Muscle of back (tissue), 11 donors: ENCODE results near the gene DACT1. TPM values are rescaled to one million over a fixed set of nuclear protein-coding genes. Genes with fewer than 3 reads are reported as not detected.

Experiments
- DNase-seq, 3 donors: peaks; one replicate each; pipeline versions ENCODE4 v3.0.0 to v3.0.0-alpha.2; 2013
- polyA plus RNA-seq, 10 donors: library from polyadenylated mRNA; unstranded; fragments of 120-200 nt; gene quantifications; one replicate each; pipeline ENCODE4 v1.2.1, GENCODE V29; 2013; ENCODE audit not compliant: insufficient read length in 10 of 10

Gene DACT1
- polyA plus RNA-seq, 10 donors: 22.0 to 37.0 (median 29.7) TPM

DNA sequence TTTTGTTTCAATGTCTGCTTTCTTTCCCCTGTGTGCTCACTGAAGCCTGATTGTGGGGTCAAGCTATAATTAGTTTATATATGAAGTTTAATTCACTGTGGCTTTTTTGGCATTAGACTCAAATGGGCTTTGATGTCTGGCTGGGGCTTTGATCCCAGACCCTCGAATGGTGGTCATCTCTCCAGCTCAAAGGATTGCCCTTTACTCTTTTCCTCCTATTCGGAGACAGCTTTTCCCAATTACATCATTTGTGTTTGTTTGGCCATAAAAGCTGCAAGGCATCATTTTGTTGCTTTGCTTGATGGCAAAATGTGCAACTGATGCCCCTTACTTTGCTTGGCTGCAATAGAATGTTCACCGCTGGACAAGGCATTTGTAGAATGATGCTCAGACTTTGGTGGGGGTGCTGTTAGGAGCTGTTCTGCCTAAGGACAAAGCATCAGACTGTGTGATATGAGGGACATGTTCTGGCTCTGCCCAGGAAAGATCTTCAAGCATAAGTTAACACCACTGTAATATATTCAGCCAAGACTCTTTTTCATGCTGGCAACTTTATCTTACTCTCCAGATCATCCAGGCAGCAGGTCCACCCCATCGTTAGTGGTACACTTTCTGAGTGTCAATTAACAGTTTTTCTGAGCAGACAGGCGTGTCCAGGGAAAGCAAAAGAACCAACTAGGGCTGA lies 3.2 kb upstream of the DACT1 start:
- DNase-seq: no peak

GRCh38 chr14:58635091-58635830 lies 2.5 kb upstream of the DACT1 start:
- DNase-seq: no peak

DNA sequence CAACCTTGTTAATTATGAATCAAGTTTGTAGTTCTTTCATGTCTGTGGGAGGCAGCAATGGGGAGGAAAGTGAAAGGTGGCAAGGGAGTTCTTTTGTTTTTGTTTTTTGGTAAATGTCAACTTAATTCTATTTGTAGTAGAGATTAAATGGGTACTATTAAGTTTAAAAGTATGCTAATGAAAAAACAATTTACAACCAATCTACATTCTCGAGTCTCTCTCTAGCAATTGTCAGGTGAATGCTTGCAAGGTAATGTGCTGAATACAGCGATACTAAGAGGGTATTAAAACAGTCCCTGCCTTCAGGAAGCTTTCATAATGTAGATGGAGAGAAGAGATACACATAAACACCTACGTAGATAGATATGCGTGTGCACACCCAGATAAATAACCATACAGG lies 1.6 kb upstream of the DACT1 start:
- DNase-seq: no peak

- DNase-seq: peak in 2 of 3 donors; percentile 85
These were observed 747 bp upstream of the DACT1 start for GRCh38 chr14:58637040-58637390.

DNA sequence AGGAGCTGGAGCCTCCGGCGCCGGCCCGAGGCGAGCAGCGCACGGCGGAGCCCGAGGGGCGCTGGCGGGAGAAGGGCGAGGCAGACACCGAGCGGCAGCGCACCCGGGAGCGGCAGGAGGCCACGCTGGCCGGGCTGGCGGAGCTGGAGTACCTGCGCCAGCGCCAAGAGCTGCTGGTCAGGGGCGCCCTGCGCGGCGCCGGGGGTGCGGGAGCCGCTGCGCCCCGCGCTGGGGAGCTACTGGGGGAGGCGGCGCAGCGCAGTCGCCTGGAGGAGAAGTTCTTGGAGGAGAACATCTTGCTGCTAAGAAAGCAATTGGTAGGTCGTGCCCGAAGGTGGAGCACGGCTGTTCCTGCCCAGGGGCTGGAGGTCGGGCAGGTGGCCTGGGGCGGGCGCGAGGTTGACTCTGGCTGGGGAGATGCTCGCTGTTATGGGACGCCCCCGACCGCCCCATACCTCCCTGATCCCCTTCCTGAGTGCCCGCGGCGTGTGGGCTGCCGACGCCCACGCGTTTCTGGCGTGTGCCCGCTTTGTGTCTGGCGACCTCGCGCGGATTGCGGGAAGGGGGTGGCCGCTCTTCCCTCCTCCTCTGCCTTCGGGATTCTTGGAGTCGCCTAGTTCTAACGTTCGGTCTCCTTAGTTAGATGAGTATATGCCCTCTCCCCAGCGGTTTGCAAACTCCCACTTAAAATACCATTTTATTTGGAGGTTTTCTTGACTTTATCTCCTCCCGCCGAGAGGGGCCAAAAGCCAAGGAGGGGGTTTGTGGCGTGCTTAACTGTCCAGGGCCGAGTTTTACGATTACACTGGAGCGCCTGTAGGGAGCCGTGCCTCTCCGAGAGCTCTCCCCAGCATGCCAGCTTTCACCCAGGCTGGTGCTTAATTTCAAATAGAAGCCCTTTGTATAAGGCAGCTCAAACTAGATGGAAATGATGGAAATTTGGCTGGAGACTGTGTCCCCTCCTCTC lies 752 bp downstream of the DACT1 start:
- DNase-seq: peak; percentile 28 to 85 (median 59)

DNA sequence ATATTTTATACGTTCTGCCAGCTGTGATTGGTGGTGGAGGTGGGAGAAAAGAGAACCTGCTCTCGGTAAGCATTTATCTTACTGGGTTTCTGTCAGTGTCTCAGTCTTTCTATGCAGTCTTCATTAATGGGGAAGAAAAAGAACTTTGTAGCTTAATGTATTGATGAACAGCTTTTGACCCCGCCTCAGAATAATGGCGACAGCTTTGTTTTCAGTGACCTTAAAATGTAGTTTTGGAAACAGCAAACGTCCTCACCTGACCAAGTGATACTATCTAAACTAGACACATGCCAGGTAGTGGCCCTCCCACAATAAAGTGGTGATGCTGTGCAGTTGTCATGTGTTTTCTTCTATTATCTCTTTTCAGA lies 1.4 kb downstream of the DACT1 start:
- peak; percentile 20 to 65 (median 25) for DNase-seq

DNA sequence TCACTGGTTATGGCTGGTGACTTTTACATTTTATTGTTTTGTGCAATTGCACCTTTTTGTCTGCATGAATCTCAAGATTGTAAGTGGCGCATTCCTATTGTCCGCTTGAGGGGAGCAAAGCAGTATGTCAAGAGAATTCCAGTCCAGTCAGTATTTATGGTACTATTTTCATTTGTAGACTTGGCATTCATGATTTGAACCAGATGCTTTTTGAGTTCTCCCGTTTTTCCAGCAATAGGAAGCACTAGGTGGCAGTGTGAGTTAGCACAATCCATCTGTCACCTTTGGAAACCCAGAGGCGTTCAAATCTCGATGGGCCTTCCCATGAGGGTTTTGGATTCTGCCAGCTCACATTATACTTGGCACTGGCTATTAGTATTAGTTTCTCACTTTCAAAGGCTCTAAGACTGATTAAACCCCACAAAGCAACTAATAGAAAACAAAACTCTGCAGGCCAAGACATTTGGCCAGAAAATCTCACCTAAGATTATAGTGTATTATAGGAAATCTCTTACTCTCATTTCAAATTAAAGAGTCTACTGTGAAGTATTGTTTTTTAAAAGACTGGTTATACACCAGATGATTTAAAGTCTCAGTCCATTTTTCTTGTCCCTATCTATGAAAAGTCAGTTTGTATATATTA lies 2.2 kb downstream of the DACT1 start:
- peak; percentile 81 to 93 (median 91) for DNase-seq

- no peak for DNase-seq
These were observed 3.2 kb downstream of the DACT1 start for GRCh38 chr14:58640959-58641358.

GRCh38 chr14:58641509-58641908 lies 3.7 kb downstream of the DACT1 start:
- DNase-seq: no peak

DNA sequence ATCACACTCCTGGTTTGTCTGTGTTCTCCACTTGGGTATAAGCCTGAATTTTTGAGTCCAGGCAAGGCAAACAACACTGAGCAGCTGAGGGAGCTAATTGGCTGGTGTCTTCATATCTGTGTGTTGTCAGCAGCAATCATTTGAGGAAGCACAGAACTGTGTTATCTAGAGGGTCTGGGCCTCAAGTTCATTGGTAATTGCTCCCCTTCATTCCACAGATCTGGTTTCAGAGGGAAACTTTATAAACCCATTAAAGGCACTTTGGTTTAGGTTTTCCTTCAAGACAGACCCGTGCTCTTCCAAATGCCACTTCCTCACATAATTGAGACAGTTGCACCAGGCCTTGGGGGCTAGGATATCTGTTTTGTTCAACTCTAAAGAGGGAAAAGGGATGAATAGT lies 5.6 kb downstream of the DACT1 start:
- DNase-seq: no peak

DNA sequence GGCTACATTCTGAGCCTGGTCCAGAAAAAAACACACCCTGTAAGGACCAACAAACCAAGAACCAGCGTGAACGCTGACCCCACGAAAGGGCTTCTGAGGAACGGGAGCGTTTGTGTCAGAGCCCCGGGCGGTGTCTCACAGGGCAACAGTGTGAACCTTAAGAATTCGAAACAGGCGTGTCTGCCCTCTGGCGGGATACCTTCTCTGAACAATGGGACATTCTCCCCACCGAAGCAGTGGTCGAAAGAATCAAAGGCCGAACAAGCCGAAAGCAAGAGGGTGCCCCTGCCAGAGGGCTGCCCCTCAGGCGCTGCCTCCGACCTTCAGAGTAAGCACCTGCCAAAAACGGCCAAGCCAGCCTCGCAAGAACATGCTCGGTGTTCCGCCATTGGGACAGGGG lies 7.9 kb downstream of the DACT1 start:
- no peak for DNase-seq

- DNase-seq: no peak
These were observed 8.7 kb downstream of the DACT1 start for GRCh38 chr14:58646479-58646878.

DNA sequence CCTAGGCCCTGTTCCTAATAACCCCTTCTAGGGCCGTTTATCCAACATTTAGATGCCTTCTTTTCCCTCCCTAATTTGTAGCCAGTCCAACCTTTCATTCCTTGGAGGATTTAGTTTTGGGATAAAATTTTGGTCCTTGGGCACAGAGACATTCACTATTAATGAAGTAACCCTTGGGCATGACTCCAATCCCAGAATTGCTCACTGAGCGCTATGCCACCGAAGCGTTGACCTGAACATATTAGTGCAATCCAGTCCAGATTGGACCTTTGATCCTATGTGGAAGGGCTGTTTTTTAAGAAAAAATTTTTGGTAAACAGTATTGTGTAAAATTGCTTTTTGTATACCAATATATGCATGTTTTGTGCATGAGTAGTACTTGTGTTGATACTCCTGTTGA lies 10.0 kb downstream of the DACT1 start:
- DNase-seq: no peak

DNA sequence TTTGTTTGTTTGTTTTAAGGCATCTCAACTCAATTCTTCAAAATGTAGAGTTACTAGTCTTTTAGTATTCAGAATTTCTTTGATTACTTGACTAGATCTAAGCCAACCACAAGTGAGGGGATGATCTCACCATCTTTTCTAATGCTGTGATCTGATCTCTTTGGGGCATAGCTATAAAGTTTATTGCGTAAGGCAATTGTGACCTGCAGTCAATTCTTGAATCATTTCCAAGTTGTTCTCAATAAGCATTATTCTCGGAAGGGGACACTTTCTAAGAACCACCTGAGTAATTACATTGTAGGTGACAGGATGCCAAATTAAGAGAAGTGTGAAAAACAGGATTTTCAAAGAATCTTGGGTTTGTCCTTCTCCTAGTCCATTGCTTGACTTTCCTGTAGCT lies 13.1 kb downstream of the DACT1 start:
- no peak for DNase-seq

GRCh38 chr14:58656671-58657411 lies 19.1 kb downstream of the DACT1 start:
- DNase-seq: no peak

- DNase-seq: peak in 1 of 3 donors; percentile 54
These were observed 21.3 kb downstream of the DACT1 start for GRCh38 chr14:58659061-58659460.

GRCh38 chr14:58659846-58660245 lies 22.1 kb downstream of the DACT1 start:
- DNase-seq: peak; percentile 41 to 86 (median 66)

DNA sequence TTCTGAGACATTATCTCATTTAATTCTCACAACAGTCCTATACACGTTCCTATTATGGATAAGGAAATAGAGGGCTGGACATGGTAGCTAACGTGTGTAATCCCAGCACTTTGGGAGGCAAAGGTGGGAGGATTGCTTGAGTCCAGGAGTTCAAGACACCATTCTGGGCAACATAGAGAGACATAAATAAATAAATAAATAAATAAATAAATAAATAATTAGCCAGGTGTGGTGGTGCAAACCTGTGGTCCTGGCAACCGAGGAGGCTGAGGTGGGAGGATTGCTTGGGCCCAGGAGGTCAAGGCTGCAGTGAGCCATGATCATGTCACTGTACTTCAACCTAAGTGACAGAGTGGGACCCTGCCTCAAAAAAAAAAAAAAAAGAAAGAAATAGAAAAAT lies 22.6 kb downstream of the DACT1 start:
- no peak for DNase-seq

GRCh38 chr14:58662018-58662417 lies 24.3 kb downstream of the DACT1 start:
- no peak for DNase-seq

GRCh38 chr14:58662759-58663158 lies 25.0 kb downstream of the DACT1 start:
- no peak for DNase-seq

GRCh38 chr14:58663494-58664111 lies 25.8 kb downstream of the DACT1 start:
- peak in 1 of 3 donors; percentile 68 for DNase-seq
